Panc1 (cell line): ENCODE measurements around the gene RAB43. TPM values are rescaled to one million over a fixed set of nuclear protein-coding genes. Genes with fewer than 3 reads are reported as not detected.

ENCODE experiments used
- ATAC-seq: fragments of 200-7000 bp; cut with Tn5 transposase; 2 replicates; pipeline ENCODE4 v1.9.1; 2020; ENCODE audit warnings: mild to moderate bottlenecking, moderate library complexity
- BruUV-seq: library from RNA; stranded (reverse); fragments of 400-500 nt; replicated peaks from 2 replicates; lab custom pipeline; 2021; lab: Mats Ljungman, UMichigan
- CTCF ChIA-PET: fragments of 300-600 bp; sonication (Branson Sonifier 250); formaldehyde crosslinking; loops from one replicate; lab custom pipeline; 2022; ENCODE audit warnings: antibody characterized with exemption; lab: Charles Lee
- POLR2A ChIA-PET: fragments of 300-600 bp; sonication (Branson Sonifier 250); formaldehyde crosslinking; loops from one replicate; lab custom pipeline; 2022; ENCODE audit warnings: antibody characterized with exemption; lab: Charles Lee
- DNase-seq: peaks from one replicate; pipeline ENCODE4 v3.0.0-alpha.2; 2010; ENCODE audit warnings: low read depth, low spot score
- H3K27ac ChIP-seq: 2 replicates; pipeline ENCODE4 v1.5.1; 2011; ENCODE audit warnings: mild to moderate bottlenecking, low read length, inconsistent platforms
- H3K27me3 ChIP-seq: fragments of 200-500 bp; sonication (Bioruptor generic); 2 replicates; pipeline ENCODE4 v1.6.0; 2014; ENCODE audit warnings: low read length, inconsistent platforms; ENCODE audit not compliant: control insufficient read depth, insufficient read depth
- H3K36me3 ChIP-seq: fragments of 200-500 bp; sonication (Bioruptor generic); 2 replicates; pipeline ENCODE4 v1.5.1; 2014; ENCODE audit warnings: inconsistent platforms, mild to moderate bottlenecking, low read length, moderate library complexity; ENCODE audit not compliant: control insufficient read depth, insufficient read depth
- H3K4me1 ChIP-seq: 2 replicates; pipeline ENCODE4 v1.5.1; 2011; ENCODE audit warnings: inconsistent platforms, mild to moderate bottlenecking, low read length, moderate library complexity; ENCODE audit not compliant: control insufficient read depth, insufficient read depth
- H3K4me3 ChIP-seq, 2 experiments: 2 replicates each; pipeline ENCODE4 v1.5.1; 2011 to 2012; ENCODE audit warnings: low read depth in 2 of 2, low read length in 2 of 2, mild to moderate bottlenecking in 2 of 2, inconsistent platforms in 1 of 2, moderate library complexity in 1 of 2
- H3K9me3 ChIP-seq: fragments of 200-500 bp; sonication (Bioruptor generic); 2 replicates; pipeline ENCODE4 v1.5.1; 2014; ENCODE audit warnings: low read depth, mild to moderate bottlenecking, inconsistent platforms, low read length, moderate library complexity; ENCODE audit not compliant: control insufficient read depth, insufficient read depth
- POLR2AphosphoS5 ChIP-seq: IDR thresholded peaks from 2 replicates; pipeline ENCODE4 v1.6.1; 2012; ENCODE audit warnings: mild to moderate bottlenecking, low read depth, low read length, moderate library complexity
- SIN3A ChIP-seq: IDR thresholded peaks from 2 replicates; pipeline ENCODE4 v1.6.1; 2012; ENCODE audit warnings: low read depth, mild to moderate bottlenecking, low read length, moderate library complexity, borderline replicate concordance; ENCODE audit not compliant: insufficient read depth
- TCF7L2 ChIP-seq: IDR thresholded peaks from 2 replicates; pipeline ENCODE4 v1.6.1; 2011; ENCODE audit warnings: mild to moderate bottlenecking, low read depth, low read length, inconsistent platforms
- in situ Hi-C: cut with HindIII; loops from 2 replicates; pipeline ENCODE4 v1.10.0; 2016; ENCODE audit warnings: low sequenced_read_pairs, low pct_unique_long_range_greater_than_20kb
- intact Hi-C: fragments of 100-400 bp; cut with micrococcal nuclease; formaldehyde crosslinking; loops from one replicate; pipeline ENCODE4 v1.10.0; 2022; ENCODE audit not compliant: unreplicated experiment
- total RNA-seq: library from RNA; stranded (reverse); gene quantifications from one replicate; pipeline ENCODE4 v1.2.1, GENCODE V29; 2021; ENCODE audit not compliant: unreplicated experiment
- TF ChIP-seq, protein P1 (sequence below): fragments of 450-650 bp; IDR thresholded peaks from 2 replicates; pipeline ENCODE4 v1.5.1; 2017; ENCODE audit warnings: mild to moderate bottlenecking
- TF ChIP-seq, protein P2 (sequence below), 2 experiments: IDR thresholded peaks; 2 replicates each; pipeline ENCODE4 v1.6.1; 2011 to 2012; ENCODE audit warnings: low read depth in 2 of 2, control low read depth in 1 of 2, low read length in 1 of 2, mild to moderate bottlenecking in 1 of 2, moderate library complexity in 1 of 2; ENCODE audit not compliant: insufficient read depth in 1 of 2

Gene RAB43
- total RNA-seq, 1 experiment from 2014 or later, result 27.7 TPM

DNA sequence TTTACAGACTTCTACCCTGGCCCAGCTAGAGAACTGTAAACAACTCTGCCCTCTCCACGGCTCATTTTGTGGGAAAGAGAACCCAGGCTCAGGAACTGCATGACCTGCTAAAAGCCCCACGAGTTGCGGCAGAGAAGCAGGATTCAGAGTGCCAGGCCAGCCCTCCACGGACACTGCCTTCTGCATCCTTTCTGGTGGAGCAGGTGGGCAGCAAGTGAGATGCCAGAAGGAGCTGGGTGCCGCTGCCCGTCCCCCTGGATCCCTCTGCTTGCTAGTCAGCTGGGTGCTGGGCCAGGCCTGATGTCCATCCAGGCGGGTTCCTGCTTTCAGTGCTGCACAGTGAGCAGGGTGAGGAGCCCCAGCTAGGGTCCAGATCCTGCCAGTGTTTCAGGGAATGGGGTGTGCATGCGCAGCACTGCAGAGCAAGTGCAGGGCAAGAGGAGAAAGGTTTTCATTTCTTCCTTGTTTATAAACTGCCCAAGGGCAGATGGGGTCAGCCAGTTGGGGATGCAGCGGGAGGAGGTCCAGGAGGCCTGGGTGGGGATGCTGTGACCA lies 5.2 kb upstream of the RAB43 start:
- CTCF ChIA-PET, result no interaction called here

DNA sequence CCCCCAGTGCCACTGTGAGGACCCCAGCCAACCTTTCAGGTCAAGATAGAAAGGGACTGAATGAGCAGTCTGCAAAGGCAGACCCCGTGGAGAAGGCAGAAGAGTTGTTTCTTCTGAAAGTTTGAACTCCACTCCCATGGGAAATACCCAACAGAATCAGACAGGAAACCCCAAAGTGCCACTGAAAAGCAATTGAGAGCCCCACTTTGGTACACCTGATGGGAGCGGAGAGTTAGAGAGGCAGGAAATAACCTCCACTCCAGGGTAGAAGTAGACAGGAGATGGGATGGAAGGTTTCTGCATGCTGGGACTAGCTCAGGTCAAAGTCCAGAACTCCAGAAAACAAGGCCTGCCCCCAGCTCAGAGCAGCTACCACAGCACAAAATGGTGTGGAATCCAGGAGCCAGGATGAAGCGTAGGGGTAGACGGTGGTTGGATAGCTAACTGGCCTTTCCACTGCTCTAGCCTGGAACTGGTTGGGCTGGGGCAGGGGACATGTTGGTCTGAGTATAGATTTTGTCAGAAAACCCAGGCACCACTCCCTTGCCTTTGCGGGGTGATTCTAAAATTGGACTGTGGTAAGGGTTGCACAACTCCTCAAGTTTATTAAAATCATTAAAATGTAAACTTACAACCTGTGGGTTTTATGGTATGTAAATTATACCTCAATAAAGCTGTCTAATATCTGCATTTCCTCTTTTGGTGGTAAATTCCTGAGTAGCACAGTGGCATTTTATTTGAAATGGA lies 1.9 kb upstream of the RAB43 start:
- intact Hi-C loops (no loop called here), in situ Hi-C loops (loop anchor here (10.0 kb wide), 1 partner anchor 129 kb away; the partner anchor contains the start of gene CFAP92)
- ChIA-PET POLR2A (no interaction called here), CTCF (interaction anchor here (0.8 kb wide), 1 partner anchor 70 kb away, joined by 5 read pairs; no protein-coding TSS in a partner anchor)
- Histone ChIP-seq H3K4me3 (no peak overlapping the region), H3K27ac (peak overlapping the region; percentile 26; the same call in 1 of the 2 replicates), H3K9me3 (no peaks in the 10 kb centered on the region), H3K4me1 (peaks cover 17% of the 10 kb centered on the region), H3K27me3 (no peaks in the 10 kb centered on the region), H3K36me3 (no peaks in the 10 kb centered on the region; the same call in 1 of the 2 replicates)
- no peak for ATAC-seq
- DNase-seq, result no peak
- no TSS peak for BruUV-seq
- TF ChIP-seq SIN3A (no peak), TCF7L2 (no peak), POLR2AphosphoS5 (no peak)
- TF ChIP-seq, protein P1, sequence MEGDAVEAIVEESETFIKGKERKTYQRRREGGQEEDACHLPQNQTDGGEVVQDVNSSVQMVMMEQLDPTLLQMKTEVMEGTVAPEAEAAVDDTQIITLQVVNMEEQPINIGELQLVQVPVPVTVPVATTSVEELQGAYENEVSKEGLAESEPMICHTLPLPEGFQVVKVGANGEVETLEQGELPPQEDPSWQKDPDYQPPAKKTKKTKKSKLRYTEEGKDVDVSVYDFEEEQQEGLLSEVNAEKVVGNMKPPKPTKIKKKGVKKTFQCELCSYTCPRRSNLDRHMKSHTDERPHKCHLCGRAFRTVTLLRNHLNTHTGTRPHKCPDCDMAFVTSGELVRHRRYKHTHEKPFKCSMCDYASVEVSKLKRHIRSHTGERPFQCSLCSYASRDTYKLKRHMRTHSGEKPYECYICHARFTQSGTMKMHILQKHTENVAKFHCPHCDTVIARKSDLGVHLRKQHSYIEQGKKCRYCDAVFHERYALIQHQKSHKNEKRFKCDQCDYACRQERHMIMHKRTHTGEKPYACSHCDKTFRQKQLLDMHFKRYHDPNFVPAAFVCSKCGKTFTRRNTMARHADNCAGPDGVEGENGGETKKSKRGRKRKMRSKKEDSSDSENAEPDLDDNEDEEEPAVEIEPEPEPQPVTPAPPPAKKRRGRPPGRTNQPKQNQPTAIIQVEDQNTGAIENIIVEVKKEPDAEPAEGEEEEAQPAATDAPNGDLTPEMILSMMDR, result no peak
- TF ChIP-seq, protein P2, sequence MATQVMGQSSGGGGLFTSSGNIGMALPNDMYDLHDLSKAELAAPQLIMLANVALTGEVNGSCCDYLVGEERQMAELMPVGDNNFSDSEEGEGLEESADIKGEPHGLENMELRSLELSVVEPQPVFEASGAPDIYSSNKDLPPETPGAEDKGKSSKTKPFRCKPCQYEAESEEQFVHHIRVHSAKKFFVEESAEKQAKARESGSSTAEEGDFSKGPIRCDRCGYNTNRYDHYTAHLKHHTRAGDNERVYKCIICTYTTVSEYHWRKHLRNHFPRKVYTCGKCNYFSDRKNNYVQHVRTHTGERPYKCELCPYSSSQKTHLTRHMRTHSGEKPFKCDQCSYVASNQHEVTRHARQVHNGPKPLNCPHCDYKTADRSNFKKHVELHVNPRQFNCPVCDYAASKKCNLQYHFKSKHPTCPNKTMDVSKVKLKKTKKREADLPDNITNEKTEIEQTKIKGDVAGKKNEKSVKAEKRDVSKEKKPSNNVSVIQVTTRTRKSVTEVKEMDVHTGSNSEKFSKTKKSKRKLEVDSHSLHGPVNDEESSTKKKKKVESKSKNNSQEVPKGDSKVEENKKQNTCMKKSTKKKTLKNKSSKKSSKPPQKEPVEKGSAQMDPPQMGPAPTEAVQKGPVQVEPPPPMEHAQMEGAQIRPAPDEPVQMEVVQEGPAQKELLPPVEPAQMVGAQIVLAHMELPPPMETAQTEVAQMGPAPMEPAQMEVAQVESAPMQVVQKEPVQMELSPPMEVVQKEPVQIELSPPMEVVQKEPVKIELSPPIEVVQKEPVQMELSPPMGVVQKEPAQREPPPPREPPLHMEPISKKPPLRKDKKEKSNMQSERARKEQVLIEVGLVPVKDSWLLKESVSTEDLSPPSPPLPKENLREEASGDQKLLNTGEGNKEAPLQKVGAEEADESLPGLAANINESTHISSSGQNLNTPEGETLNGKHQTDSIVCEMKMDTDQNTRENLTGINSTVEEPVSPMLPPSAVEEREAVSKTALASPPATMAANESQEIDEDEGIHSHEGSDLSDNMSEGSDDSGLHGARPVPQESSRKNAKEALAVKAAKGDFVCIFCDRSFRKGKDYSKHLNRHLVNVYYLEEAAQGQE (IDR thresholded peaks at IDR 0.05; ENCODE audit: insufficient read depth in 1 of 2, low read depth in 2 of 2, low read length in 1 of 2), result no peak

More for the DNA sequence above, 5.2 kb upstream of the RAB43 start:
- Histone ChIP-seq H3K36me3 (no peaks in the 10 kb centered on the region; the same call in 1 of the 2 replicates), H3K9me3 (no peaks in the 10 kb centered on the region), H3K4me3 (no peak overlapping the region), H3K27ac (no peak overlapping the region), H3K4me1 (no peaks in the 10 kb centered on the region; the same call in 1 of the 2 replicates), H3K27me3 (no peaks in the 10 kb centered on the region)
- intact Hi-C loops (no loop called here), in situ Hi-C loops (loop anchor here (10.0 kb wide), 1 partner anchor 132 kb away; the partner anchor contains the start of gene CFAP92)
- TF ChIP-seq, protein P2 (IDR thresholded peaks at IDR 0.05; ENCODE audit: insufficient read depth in 1 of 2, low read depth in 2 of 2, low read length in 1 of 2), result no peak
- TF ChIP-seq POLR2AphosphoS5, result no peak
- no peak for TF ChIP-seq TCF7L2
- TF ChIP-seq SIN3A, result no peak
- TF ChIP-seq, protein P1, result no peak
- DNase-seq (no peak), ATAC-seq (no peak)
- POLR2A ChIA-PET, result no interaction called here
- BruUV-seq, result no TSS peak
